ENCODE measurements around the gene LTA4H.

Gene LTA4H

GRCh38 chr12:96035283-96036236 lies at the start of gene LTA4H:
TSS of gene LTA4H (minus strand) at chr12:96035587. CDS start at chr12:96035519, 68 bp downstream.
- peak within 1 kb of the TSS; percentile 92 for H3K4me3 ChIP-seq (ENCODE audit: low read length)
- peaks cover 3% of the 10 kb centered on the region for H3K4me1 ChIP-seq (ENCODE audit: insufficient read depth, low read length)
- no peaks in the 10 kb centered on the region for H3K36me3 ChIP-seq (ENCODE audit: insufficient read depth, low read length)
- H2AFZ ChIP-seq (ENCODE audit: low read depth, low read length) = peak within 1 kb of the TSS; percentile 78
- no peaks in the 10 kb centered on the region for H3K9me3 ChIP-seq (ENCODE audit: low read length)
- H3K27me3 ChIP-seq (ENCODE audit: insufficient read depth, low read length) = no peaks in the 10 kb centered on the region

- Histone ChIP-seq H3K27me3 (ENCODE audit: insufficient read depth, low read length) (no peaks in the 10 kb centered on the region), H3K36me3 (ENCODE audit: insufficient read depth, low read length) (no peaks in the 10 kb centered on the region), H3K4me3 (ENCODE audit: low read length) (no peak overlapping the region), H3K9me3 (ENCODE audit: low read length) (peaks cover 3% of the 10 kb centered on the region), H2AFZ (ENCODE audit: low read depth, low read length) (no peak overlapping the region), H3K4me1 (ENCODE audit: insufficient read depth, low read length) (no peaks in the 10 kb centered on the region)
Observed at GRCh38 chr12:96084624-96085023, 49.2 kb upstream of the LTA4H start.

GRCh38 chr12:96083020-96083719 lies 47.8 kb upstream of the LTA4H start:
- Histone ChIP-seq H3K9me3 (ENCODE audit: low read length) (peaks cover 3% of the 10 kb centered on the region), H3K4me3 (ENCODE audit: low read length) (no peak overlapping the region), H3K27me3 (ENCODE audit: insufficient read depth, low read length) (no peaks in the 10 kb centered on the region), H2AFZ (ENCODE audit: low read depth, low read length) (no peak overlapping the region), H3K4me1 (ENCODE audit: insufficient read depth, low read length) (no peaks in the 10 kb centered on the region), H3K36me3 (ENCODE audit: insufficient read depth, low read length) (no peaks in the 10 kb centered on the region)

- H3K36me3 ChIP-seq (ENCODE audit: insufficient read depth, low read length) = no peaks in the 10 kb centered on the region
Observed at GRCh38 chr12:96081596-96081995, 46.2 kb upstream of the LTA4H start.

GRCh38 chr12:96078231-96079135 lies 43.1 kb upstream of the LTA4H start:
- H3K36me3 ChIP-seq (ENCODE audit: insufficient read depth, low read length) = no peaks in the 10 kb centered on the region
- H3K4me3 ChIP-seq (ENCODE audit: low read length) = no peak overlapping the region
- H3K27me3 ChIP-seq (ENCODE audit: insufficient read depth, low read length) = no peaks in the 10 kb centered on the region
- no peaks in the 10 kb centered on the region for H3K9me3 ChIP-seq (ENCODE audit: low read length)
- no peak overlapping the region for H2AFZ ChIP-seq (ENCODE audit: low read depth, low read length)
- no peaks in the 10 kb centered on the region for H3K4me1 ChIP-seq (ENCODE audit: insufficient read depth, low read length)

More at GRCh38 chr12:96081596-96081995, 46.2 kb upstream of the LTA4H start:
- Histone ChIP-seq H2AFZ (ENCODE audit: low read depth, low read length) (no peak overlapping the region), H3K27me3 (ENCODE audit: insufficient read depth, low read length) (no peaks in the 10 kb centered on the region), H3K4me1 (ENCODE audit: insufficient read depth, low read length) (no peaks in the 10 kb centered on the region), H3K9me3 (ENCODE audit: low read length) (no peaks in the 10 kb centered on the region), H3K4me3 (ENCODE audit: low read length) (no peak overlapping the region)

- H2AFZ ChIP-seq (ENCODE audit: low read depth, low read length) = no peak overlapping the region
Observed at GRCh38 chr12:96077081-96077480, 41.7 kb upstream of the LTA4H start.

GRCh38 chr12:96075560-96075959 lies 40.2 kb upstream of the LTA4H start:
- Histone ChIP-seq H3K27me3 (ENCODE audit: insufficient read depth, low read length) (no peaks in the 10 kb centered on the region), H3K4me3 (ENCODE audit: low read length) (no peak overlapping the region), H3K9me3 (ENCODE audit: low read length) (no peaks in the 10 kb centered on the region), H3K4me1 (ENCODE audit: insufficient read depth, low read length) (peaks cover 2% of the 10 kb centered on the region), H2AFZ (ENCODE audit: low read depth, low read length) (no peak overlapping the region), H3K36me3 (ENCODE audit: insufficient read depth, low read length) (no peaks in the 10 kb centered on the region)

More at GRCh38 chr12:96077081-96077480, 41.7 kb upstream of the LTA4H start:
- no peak overlapping the region for H3K4me3 ChIP-seq (ENCODE audit: low read length)
- H3K9me3 ChIP-seq (ENCODE audit: low read length) = no peaks in the 10 kb centered on the region
- H3K4me1 ChIP-seq (ENCODE audit: insufficient read depth, low read length) = no peaks in the 10 kb centered on the region
- no peaks in the 10 kb centered on the region for H3K27me3 ChIP-seq (ENCODE audit: insufficient read depth, low read length)
- no peaks in the 10 kb centered on the region for H3K36me3 ChIP-seq (ENCODE audit: insufficient read depth, low read length)

GRCh38 chr12:96073346-96074330 lies 38.3 kb upstream of the LTA4H start:
- Histone ChIP-seq H3K4me3 (ENCODE audit: low read length) (no peak overlapping the region), H2AFZ (ENCODE audit: low read depth, low read length) (no peak overlapping the region), H3K27me3 (ENCODE audit: insufficient read depth, low read length) (no peaks in the 10 kb centered on the region), H3K4me1 (ENCODE audit: insufficient read depth, low read length) (peaks cover 2% of the 10 kb centered on the region), H3K36me3 (ENCODE audit: insufficient read depth, low read length) (no peaks in the 10 kb centered on the region), H3K9me3 (ENCODE audit: low read length) (no peaks in the 10 kb centered on the region)

GRCh38 chr12:96070670-96071279 lies 35.4 kb upstream of the LTA4H start:
- H3K9me3 ChIP-seq (ENCODE audit: low read length) = no peaks in the 10 kb centered on the region
- peaks cover 2% of the 10 kb centered on the region for H3K4me1 ChIP-seq (ENCODE audit: insufficient read depth, low read length)
- no peaks in the 10 kb centered on the region for H3K36me3 ChIP-seq (ENCODE audit: insufficient read depth, low read length)
- no peak overlapping the region for H3K4me3 ChIP-seq (ENCODE audit: low read length)
- peak overlapping the region; percentile 6 for H2AFZ ChIP-seq (ENCODE audit: low read depth, low read length)
- H3K27me3 ChIP-seq (ENCODE audit: insufficient read depth, low read length) = no peaks in the 10 kb centered on the region

GRCh38 chr12:96069511-96070231 lies 34.3 kb upstream of the LTA4H start:
- Histone ChIP-seq H3K9me3 (ENCODE audit: low read length) (no peaks in the 10 kb centered on the region), H3K36me3 (ENCODE audit: insufficient read depth, low read length) (no peaks in the 10 kb centered on the region), H3K4me1 (ENCODE audit: insufficient read depth, low read length) (peaks cover 2% of the 10 kb centered on the region), H2AFZ (ENCODE audit: low read depth, low read length) (no peak overlapping the region), H3K27me3 (ENCODE audit: insufficient read depth, low read length) (no peaks in the 10 kb centered on the region), H3K4me3 (ENCODE audit: low read length) (no peak overlapping the region)

- Histone ChIP-seq H3K4me3 (ENCODE audit: low read length) (no peak overlapping the region), H3K4me1 (ENCODE audit: insufficient read depth, low read length) (peaks cover 2% of the 10 kb centered on the region), H3K27me3 (ENCODE audit: insufficient read depth, low read length) (no peaks in the 10 kb centered on the region), H3K36me3 (ENCODE audit: insufficient read depth, low read length) (no peaks in the 10 kb centered on the region), H2AFZ (ENCODE audit: low read depth, low read length) (no peak overlapping the region), H3K9me3 (ENCODE audit: low read length) (no peaks in the 10 kb centered on the region)
Observed at GRCh38 chr12:96068636-96069035, 33.2 kb upstream of the LTA4H start.
